Stimulated activated naive CD4-positive, alpha-beta T cell (primary cell): ENCODE results near the gene THADA.

Experiments
- DNase-seq, 6 experiments: peaks; one replicate each; lab custom pipeline; 2025; lab: John Stamatoyannopoulos, UW

THADA gene

DNA sequence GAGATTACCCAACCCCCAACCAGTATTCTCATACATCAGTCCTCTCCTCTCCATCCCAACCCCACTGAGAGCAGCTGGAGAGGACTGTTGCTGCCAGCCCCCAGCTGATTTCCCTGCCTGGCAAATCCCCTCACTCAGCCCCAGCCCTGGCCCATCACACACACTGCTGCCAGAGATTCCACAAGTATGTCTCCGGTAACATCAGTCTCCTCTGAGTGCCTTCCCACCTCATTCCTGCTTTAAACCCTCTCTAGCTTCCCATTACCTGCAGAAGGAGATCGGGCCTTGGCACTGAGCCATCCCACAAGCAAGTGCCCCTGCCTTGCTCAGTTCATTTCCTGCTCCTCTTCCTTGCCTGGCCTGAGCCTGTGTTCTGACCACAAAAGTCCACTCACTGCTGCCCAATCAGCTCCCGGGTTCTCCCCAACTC is 318.9 kb downstream of the THADA start:
- no peak for DNase-seq

DNA sequence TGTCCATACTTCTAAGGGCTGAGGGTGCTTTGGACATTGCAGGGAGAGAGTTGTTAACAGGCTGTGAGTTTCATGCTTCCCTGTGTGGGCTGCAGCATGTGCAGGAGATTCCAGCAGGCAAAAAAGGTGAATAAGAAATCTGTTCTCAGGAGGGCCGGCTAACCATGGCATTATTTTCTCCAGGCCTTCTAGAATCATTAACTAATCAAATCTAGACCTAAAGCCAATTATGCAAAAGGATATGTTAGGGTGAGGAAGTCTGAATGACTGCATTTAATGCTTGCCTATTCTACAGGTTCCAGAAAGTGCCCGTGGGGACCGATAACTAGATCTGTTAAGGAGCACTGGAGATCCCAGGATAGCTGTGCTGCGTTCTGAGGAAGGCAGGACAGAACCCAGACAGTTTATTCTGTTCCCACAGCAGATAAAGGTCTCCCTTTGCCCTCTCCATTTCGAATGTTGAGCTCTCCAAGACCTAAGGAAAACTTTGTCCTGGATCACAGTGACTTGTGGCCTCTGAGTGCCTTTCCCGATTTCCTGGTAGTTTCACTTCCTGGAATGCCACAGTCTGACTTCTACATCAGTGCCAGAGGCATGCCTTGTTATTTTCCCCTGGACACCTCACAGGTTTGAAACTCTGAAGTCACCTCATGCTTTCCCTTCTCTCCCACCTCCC is 319.4 kb downstream of the THADA start:
- DNase-seq, result no peak

DNA sequence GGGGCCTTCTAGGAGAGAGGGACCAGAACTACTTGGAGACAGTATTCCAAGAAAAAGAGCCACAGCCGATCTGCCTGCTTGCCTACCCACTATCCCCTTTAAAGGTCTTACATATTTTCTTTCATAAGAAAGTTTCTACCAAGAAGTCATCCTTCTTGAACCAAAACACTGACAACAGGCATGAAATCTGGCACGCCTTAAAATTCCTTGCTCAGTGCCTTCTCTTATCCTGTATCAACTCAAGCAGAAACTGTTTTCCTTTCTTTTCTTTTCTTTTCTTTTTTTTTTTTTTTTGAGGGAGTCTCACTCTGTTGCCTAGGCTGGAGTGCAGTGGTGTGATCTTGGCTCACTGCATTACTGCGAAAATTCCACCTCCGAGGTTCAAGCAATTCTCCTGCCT is 321.1 kb downstream of the THADA start:
- no peak for DNase-seq

DNA sequence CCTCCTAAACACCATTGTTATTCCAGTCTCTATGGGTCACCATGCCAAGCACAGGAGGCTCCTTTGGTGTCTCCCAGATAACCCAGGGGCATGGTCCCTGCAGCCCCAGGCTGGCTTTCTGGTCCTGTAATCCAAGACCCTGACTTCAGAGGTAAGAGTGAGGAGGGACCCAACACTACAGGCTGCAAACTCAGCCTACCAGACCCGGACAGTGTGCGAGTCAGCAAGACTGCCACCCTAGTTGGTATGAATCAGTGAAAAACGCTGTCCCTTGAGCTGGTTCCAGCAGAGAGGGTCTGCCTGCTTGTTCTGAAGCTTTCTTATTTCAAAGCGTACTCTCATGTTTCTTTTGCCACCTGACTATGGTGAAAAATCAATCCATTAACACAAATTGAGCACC is 321.8 kb downstream of the THADA start:
- DNase-seq, result no peak

DNA sequence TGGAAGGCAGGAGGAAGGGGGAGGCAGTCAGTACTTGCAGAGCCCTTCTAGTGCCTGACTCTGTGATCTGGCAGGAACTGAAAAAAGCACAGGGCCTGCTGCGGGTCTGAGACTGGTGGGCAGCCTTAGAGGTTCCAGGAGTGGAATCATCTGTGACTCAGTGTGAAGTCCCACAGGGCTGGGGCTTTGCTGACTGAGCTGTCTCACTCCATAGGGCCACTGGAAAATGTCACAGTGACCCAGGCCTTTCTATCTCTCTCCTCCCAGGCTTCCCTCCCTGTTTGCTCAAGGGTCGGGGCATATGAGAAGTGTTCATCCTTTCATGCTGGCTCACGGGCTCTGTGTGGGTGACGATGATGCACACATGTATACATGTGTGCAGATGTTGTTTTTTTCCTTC is 322.3 kb downstream of the THADA start:
- no peak for DNase-seq

DNA sequence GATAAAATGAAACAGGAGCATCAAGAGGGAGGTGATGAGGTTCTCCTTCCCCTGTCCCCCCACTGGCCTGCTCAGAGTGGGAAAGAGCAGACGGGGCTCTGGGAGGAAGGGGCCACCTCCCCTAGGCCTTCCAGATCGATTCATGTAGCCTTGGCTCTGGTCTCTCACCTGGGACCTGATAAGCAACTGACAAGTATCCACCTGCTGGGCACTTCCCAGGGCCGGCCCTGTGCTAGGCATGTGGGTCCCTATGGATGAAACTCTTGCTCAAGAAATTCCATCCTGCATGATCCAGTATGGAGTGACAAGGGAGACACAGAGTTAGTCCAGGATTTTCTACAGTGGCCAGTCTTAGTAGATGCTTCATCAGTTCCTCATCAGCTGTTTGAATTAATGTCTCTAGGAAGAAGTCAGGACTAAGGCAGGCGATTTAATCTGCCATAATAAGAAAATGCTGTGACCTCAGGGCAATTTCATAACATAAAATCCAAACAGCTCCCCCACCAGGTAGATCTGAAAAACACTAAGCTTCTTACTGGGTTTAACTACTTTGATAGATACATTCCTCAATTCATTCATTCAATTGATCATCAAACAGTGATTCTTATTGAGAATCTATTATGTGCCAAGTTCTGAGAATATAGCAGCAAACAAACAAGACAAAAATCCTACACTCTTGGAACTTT is 324.8 kb downstream of the THADA start:
- DNase-seq, result no peak

DNA sequence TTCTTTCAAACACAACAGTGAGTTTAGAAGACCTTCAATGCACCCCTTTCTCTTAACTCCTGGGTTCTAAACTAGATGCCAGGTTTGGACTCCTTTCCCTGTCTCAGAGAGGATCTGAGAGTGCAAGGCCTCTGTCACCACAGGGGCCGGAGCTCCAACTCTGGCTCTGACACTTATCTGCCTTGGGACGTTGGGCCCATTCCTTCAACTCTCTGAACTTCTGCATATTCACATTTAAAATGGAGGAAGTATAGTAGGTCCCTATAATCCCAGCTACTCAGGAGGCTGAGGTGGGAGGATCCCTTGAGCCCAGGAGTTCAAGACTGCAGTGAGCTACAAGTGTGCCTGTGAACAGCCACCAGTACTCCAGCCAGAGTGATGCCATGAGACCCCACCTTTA is 325.4 kb downstream of the THADA start:
- no peak for DNase-seq

DNA sequence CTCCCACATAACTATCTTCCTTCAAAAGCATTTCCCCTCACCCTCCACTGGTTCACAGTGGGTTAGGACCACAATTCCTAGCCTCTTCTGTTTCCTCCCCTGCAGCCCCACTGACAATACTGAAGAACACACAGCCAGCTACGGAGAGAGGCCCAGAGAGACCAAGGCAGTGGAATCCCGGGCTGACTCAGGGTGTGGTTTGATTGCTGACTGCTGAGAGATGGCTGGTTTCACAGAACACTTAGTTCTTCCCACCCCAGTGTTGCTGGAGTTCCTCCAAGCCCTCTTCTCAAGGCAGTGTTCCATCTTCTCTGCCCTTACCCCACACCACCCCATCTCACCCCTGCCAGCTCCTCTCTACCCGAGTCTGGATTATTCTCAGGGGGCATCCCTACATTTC is 326.1 kb downstream of the THADA start:
- no peak for DNase-seq

DNA sequence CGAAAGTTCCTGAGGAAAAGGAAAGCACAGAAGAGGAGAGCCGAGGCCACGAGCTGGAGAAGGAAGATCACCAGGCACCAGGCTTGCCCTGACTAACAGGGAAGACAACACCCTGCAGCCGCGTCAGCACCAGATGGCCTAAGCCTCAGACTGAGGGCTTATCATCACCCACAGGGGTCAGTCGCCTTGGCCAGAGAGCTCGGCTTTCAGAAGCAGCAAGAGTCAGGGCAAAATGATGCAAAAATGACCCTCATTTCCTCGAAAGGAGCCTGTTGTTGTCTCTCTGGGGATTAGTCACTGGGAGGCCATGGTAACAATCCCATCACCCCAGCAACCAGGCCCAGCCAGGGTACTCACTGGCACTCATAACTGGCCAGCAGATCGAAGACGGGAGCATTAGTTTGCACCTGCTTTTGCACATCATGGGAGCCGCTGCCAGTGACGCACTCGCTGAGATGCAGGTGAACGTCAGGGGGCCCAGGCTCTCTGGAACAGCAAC is 326.7 kb downstream of the THADA start:
- no peak for DNase-seq

DNA sequence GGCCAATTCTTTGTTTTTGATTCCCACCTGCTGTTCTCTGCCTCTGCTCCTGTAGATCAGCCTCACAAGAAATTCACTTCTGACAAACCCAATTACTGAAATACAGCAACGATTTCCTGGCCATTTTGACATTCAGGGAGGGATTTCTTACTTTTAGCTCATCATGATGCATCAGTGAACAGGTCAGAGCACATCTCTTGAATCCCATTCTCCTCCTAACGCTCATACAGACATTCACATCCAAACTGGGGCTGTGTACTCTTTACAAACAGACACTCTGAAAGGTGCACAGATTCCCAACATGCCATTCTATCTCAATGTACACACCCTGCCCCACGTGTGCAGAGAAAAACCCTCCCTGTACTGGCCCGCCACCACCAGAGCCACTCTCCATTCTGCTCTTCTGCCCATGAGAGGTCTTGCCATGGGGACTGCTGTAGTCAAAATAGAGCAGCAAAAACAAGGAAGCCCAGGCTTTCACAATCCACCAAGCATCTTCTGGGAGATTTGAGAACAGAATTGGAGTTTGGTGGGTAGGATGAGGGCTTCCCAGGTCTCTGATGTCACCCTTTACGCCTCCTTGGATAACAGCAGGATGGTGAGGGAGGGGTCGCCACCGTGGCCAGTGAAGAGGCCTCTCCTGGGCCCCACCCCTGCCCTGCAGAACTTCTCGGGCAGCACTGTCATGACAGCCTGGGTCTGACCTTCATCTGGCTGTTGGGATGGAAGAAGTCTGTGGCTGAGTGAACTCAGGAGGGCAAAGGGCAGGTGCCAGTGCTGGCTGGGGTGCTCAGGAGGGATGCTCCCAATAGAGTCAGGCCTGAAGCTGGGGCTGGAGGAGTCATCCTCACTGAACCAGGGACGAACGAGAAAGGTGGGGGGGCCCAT is 327.5 kb downstream of the THADA start:
- DNase-seq, result no peak

DNA sequence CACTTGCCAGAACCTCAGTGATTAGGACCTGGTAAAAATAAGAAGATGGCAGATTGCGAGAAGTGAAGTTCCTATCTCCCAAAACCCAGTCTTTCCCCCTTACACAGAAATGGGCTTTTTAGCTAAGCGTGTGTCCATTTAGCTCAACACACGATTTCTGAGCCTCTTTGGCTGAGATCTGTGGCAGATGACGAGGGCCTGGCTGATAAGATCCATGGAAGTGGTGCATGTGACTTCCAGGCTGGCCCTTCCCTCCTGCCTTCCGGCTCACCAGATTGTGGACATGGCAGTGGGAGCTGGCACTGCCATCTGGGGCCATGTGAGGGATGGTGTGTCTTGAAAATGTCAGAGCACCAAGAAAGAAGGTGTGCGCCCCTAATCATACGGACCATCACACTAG is 328.5 kb downstream of the THADA start:
- DNase-seq, result no peak

DNA sequence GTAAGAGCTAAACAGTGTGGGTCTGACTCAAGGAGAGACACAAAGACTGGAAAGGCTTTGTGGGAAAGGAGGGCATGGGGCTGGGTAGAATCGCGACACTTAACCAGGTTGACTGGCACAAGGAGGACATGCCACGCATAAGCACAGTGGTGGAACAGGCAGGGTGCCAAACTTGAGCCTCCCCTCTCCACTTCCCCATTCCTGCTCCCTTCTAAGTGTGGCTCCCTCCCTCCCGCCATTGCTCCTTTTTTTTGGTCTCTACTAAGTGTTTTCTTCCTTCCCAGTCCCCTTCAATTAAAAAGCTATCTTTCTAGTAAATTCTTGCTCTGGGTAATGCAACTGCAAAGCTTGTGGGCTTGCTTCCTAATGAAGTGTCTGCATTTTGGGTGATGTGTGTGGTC is 329.1 kb downstream of the THADA start:
- DNase-seq, result no peak

DNA sequence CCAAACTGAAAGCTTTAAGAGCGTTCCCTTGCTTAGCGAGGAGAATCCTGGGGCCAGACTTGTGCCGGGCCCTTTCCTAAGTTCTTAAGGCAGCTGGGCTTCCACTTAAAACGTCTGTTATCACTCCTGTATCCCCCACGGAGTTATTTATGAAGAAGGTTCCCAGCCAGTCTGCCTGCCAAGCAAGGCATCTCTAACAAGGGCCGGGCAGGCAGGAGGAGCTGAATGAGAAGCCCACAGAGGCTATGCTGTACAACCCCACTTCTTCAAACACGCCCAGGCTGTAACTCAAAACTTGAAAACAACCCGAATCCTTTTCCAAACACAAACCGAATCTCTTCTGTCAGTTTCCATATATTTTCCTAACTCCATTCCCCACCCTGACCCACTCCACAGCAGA is 330.4 kb downstream of the THADA start:
- no peak for DNase-seq

DNA sequence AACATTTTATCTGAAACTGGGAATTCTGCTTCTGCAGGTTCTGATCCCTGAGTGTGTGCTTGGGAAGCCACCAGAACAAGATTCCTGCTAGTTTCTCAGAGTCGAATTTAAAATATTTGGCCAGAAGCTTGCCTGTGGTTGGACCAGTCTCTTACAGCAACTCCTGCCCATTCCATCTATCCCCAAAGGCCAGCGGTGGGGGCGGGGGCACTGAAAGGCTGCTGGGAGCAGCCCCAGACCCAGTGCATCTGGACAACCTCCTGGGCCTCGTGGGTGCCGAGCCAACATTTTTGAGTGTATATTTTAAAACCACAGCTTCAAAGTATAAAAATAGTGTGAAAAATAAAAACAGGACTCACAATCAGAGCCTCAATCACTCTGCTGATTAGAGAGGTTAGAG is 330.8 kb downstream of the THADA start:
- no peak for DNase-seq

DNA sequence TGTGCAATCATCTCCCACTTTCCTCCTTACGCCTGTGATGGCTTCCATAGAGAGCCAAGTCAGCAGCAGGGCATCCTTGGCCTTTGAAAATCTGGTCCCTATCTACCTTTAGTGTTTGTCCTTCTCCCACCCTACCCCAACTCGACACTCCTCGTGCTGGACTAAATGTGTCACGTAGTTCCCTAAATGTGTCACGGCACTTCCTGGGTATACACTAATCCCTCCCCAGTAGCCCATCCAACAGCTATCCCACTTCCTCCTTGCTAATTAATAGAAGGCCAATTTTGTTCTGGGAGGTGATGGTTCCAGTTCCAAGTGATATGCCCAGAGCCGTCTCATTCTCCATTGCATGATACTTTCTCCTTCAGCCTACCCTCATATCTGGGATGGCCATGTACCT is 332.9 kb downstream of the THADA start:
- no peak for DNase-seq

DNA sequence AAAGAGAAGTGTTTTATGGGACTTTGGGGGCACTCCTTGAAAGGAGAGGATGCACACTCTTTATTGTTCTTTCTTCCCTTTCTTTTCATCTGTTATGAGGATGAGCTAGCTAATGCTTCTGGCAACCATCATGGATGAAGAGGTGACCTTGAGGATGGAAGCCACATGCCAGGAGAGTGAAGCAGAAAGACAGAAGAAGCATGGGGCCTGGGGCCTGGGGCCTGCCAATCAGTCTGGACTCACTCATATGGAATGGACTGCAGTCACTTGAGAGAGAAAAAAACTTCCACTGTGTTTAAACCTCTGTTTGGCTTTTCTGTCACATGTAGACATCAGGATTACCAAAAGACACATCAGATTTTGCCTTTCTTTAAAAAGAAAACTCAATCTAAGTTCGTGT is 333.6 kb downstream of the THADA start:
- DNase-seq, result no peak

DNA sequence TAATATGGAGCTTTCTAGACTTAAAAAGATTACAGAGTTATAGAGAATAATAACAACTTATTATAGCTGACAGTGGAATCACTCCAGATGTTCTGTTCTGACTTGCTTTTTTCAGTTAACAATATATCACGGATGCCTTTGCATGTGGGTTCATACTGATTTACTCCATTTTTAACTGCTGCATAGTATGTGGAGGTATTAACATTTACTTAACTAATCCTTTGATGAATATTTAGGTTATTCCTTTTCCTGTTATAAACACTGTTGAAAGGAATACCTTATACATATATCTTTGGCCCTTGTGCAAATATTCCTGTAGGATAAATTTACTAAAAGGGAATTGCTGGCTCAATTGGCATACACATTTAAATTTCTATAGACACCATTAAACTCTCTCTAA is 336.3 kb downstream of the THADA start:
- no peak for DNase-seq

DNA sequence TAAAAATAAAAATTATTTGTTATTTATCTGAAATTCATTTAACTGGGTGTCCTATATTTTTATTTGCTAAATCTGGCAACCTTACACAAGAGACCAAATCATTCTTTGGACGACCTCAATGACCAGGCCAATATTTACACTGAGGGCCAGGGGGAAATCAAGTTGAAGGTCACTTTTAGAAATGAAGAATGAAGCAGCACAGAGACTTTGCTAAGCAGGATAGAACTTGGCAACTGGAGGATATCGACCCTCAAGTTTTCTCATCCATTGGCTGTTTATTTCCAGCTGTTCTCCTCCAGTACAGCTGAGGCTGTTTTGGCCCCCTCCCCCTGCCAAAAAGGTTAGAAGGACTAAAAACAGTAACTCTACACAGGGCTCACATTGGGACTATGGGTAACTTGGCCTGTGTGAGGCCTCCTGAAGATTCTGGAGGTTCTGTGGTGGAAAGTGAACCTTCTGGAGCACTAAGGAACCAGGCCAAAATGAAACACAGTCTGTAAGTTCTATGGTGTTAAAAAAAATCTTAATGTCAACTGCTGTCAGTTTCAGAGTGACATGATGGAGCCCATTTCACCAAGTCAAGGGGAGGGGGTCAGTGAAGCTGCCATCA is 337.2 kb downstream of the THADA start:
- DNase-seq, result no peak

DNA sequence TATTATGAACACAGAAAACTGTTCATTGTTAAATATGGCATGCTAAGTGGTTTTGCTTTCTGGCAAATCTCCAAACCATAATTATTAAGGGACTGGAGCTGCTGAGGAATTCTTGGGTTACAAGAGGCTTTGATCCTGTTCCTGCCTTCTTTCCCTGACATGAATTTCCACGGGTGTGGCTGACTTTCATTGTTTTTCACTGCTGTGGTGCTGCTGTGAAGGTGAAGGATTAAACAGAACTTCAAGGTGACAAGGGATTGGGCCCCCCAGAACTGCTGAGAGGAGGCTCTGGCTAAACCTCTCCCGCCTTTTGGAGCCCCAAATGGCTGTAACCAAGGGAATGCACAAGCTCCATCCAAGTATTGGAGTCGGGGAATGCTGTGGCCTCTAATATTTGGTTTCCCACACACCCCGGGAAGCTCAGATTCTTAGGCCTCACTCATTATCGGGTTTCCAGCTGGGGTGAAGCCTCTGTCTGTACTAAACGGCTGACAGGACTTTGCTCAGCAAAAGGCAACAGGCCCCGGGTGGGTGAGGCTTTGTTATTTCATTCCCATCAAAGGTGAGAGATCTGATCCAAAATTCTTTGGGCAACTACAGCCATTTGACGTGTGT is 340.4 kb downstream of the THADA start:
- no peak for DNase-seq

DNA sequence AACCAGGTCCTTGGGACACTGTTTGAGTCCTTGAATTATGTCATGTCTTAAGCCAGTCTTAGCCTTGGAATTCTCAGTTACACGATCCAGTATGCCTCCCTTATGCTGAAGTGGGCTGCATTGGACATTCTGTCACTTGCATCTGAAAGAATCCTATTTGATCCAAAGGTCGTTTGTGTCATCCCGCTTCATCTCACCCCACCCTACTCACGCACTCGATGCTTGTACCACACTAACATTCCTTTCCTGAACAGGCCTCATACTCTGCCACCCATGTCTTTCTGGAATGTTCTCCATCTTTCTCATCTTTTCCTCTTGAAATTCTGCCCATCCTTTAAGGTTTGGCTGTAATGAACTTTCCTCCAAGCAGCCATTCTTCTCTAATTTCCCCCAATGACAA is 341.5 kb downstream of the THADA start:
- no peak for DNase-seq

DNA sequence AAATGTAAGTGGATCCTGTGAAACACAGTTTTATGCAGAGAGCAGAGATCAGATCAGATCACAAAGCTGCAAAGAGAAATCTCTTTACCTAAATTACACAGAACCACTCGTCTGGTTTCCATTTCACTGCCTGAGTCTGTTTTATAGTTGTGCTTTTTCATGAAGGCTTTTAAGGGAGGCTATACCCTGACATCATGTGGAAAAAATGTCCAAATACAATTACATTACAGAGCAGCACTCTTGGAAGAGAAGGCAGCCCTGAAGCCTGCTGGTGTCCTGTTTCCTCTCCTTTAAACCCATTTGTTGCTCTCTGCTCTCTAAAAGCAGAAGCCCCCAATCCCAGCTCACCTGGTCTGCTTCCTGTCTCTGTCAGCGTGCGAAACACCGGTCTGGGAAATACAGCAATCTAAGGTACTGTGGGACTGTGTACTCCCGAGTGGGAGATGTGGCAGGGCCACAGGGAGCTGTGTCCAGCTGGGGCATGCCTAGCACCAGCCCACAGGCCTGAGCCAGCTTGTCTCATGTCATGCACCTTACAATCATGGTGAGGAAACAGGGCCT is 344.6 kb downstream of the THADA start:
- no peak for DNase-seq

DNA sequence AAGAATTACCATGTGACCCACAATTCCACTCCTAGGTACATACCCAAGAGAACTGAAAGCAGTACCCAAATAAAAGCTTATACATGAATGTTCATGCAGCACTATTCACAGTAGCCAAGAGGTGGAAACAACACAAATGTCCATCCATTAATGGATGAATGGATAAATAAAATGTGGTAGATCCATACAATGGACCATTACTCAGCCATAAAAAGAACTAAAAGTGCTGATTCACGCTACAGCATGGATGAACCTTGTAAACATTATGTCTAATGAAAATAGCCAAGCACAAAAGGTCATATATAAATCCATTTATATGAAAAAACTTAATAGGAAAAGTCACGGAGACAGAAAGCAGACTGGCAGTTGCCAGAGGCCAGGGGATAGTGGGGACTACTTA is 345.8 kb downstream of the THADA start:
- DNase-seq, result no peak
